Measurements from ENCODE around the gene TTC21B.
"Not testable (repeated sequence)": the region's sequence is repeated elsewhere in the genome, so short reads cannot be mapped to it uniquely, and the experiment has no call there.

Gene TTC21B

DNA sequence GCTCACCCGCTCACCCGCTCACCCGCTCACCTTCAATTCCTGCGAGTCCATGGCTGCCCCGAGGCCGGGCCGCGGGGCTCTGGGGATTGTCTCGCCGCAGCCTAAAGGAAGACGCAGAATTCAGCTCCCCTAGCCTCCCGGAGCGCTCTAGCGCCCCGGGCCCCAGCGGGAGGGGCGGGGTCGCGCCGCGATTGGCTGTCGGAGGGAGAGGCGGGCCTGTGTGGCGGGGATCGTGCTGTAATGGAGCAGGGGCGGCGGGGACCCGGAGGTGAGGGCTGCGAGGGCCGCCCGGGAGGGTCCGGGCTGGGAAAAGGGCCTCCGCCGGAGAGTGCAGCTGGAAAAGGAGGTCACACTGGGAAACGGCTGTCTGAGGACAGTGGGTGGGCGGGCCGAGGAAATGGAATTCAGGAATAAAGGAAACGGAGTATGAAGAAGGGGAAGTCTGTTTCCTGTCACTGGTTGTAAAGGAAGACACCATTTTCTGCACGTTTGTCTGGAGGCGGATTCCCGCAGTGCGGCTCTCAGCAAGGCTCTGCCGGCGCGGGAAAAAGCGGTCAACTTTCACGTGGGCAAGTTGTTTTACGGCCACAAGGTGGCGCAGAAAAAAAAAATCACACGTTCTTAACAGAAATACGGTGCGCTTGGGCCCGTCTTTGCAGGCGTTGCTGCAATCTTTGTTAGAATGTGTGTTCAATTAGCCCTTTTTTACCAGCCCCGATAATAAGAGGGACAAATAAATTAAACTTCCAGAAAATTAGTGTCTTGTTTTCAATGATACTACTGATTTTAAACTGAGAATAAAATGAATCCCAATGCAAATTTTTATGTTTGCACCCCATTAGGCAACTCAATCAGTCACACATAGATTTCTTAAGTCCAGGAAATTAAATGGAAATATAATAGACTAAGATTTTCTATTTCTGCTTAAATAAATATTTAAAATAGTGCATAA is at the start of gene TTC21B:
Gene TTC21B, minus strand, starts transcription at position 122 of the 952 bp plus-strand sequence. Its CDS starts 71 bp downstream, at position 51.
- DNase-seq (ENCODE audit: low read depth): peak; percentile 89

DNA sequence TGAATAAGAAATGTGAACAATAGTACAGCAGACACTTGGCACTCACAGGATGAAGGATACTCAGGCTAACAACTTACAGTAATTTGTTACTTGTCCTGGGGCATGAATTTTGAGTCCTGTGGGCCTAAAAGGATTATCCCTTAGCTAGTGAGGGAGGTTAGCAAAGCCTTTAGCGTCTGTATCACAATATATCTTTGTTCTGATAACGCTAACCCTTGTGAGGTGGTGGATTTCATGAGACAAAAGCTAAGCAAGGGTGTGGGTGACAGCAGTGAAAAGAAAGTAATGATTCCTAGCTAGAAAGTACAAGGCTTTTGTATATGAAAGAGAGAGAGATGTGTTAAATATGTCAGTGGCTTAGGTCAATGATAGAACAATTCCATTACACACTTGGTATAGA is 46.8 kb upstream of the TTC21B start:
- DNase-seq (ENCODE audit: low read depth): no peak

GRCh38 chr2:165990846-165991245 is 37.3 kb upstream of the TTC21B start:
- DNase-seq (ENCODE audit: low read depth): no peak

DNA sequence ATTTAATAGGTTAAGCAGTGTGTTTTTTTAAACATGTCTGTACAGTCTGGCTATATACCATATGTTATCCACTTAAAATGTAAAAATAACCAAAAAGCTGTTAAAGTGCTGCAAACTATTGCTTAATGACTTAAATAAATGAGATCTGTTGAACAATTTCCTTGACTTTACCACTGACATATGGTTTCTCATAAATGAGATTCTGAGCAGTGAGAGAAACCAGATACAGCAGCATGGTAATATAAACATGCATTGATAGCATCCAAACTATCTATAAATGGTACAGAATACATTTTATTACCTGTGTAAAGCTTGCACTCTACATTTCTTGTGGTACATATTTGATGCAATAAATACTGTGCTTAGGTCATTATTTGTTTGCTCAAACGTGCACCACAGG is 36.3 kb upstream of the TTC21B start:
- no peak for DNase-seq (ENCODE audit: low read depth)

GRCh38 chr2:165985120-165985519 is 31.5 kb upstream of the TTC21B start:
- no peak for DNase-seq (ENCODE audit: low read depth)

DNA sequence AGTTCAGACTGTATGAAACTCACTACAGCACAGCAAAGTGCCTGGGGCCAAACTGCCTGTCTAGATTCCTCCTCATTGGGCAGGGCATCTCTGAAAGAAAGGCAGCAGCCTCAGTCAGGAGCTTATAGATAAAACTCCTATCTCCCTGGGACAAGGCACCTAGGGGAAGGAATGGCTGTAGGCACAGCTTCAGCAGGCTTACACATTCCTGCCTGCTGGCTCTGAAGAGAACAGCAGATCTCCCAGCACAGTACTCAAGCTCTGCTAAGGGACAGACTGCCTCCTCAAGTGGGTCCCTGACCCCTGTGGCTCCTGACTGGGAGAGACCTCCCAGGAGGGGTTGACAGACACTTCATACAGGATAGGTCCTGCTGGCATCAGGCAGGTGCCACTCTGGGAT is 18.6 kb upstream of the TTC21B start:
- not testable (repeated sequence) for DNase-seq (ENCODE audit: low read depth)

DNA sequence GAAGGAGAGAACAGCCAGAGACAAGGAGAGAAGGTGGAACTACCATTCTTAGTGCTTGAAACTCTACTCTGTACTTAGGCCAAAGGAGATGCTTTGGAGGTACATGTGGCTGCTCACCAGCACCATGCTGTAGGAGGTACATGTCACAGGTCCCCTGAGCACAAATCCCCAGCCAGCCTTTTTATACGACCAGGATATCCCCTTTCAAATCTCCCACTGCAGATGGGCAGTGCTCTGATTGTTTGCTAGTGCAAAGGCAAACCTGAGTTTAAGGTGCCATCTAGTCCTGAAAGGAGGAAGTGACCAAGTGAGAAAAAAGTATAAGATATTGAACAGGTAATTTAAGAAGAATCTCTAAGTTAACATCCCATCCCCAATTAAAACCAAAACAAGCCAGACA is 17.1 kb upstream of the TTC21B start:
- DNase-seq (ENCODE audit: low read depth): no peak

GRCh38 chr2:165969227-165969626 is 15.7 kb upstream of the TTC21B start:
- DNase-seq (ENCODE audit: low read depth): no peak

DNA sequence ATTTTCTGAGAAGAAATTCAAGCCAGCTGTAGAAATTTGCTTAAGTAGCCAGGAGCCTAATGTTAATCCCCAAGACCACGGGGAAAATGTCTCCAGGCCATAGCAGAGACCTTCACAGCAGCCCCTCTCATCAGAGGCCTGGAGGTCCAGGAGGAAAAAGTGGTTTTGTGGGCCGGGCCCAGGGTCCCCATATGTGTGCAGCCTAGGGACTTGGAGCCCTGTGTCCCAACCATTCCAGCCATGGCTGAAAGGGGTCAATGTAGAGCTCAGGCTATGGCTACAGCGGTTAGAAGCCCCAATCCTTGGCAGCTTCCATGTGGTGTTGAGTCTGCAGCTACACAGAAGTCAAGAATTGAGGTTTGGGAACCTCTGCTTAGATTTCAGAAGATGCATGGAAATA is 14.2 kb upstream of the TTC21B start:
- DNase-seq (ENCODE audit: low read depth): no peak

DNA sequence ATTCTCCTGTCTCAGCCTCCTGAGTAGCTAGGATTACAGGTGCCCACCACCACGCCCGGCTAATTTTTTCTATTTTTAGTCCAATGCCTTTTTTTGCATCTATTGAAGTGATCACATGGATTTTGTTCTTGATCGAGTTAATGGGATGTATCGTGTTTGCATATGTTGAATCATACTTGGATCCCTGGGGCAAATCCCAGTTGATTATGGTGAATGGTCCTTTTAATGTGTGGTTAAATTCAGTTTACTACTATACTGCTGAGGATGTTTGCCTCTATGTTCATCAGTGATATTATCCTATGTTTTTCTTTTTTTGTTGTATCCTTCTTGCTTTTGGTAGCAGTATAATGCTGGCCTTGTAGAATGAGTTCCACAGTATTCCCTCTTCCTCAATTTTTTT is 8.2 kb upstream of the TTC21B start:
- DNase-seq (ENCODE audit: low read depth): no peak

DNA sequence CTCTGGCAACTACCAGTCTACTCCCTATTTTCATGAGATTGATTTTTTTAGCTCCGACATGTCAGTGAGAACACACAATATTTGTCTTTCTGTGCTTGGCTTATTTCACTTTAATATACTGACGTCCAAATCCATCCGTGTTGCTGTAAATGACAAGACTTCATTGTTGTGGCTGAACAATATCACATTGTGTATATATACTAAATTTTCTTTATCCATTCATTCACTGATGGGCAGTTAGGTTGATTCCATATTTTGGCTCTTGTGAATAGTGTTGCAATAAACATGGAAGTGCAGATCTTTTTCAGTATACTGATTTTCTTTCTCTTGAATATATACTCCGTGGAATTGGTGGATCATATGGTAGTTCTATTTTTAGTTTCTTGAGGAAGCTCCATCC is 5.8 kb upstream of the TTC21B start:
- DNase-seq (ENCODE audit: low read depth): no peak

- DNase-seq (ENCODE audit: low read depth): no peak
Measured at GRCh38 chr2:165958313-165958960, 4.9 kb upstream of the TTC21B start.

- no peak for DNase-seq (ENCODE audit: low read depth)
Measured at GRCh38 chr2:165957030-165957675, 3.6 kb upstream of the TTC21B start.

- DNase-seq (ENCODE audit: low read depth): no peak
Measured at GRCh38 chr2:165953306-165953654, 296 bp downstream of the TTC21B start.

DNA sequence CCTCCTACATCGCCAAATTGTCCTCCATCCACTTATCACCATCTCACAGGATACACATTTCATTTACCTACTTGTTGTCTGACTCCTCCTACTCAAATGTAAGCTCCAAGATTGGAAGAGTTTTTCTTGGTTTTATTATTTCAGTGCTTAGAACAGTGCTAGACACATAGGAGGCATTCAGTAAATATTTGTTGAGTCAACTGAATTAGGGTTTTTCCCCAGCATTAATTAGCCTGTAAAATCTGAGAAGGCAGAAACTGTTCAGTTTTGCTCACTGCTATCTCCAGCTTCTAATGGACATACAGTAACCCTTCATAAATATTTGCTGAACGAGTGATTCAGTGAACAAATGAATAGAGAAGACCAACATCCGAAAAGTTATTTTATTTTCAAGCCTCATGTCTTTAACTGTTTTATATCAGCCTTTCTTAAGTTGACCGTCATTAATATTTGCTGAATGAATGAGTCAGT is 800 bp downstream of the TTC21B start:
- no peak for DNase-seq (ENCODE audit: low read depth)

GRCh38 chr2:165952085-165952484 is 1.5 kb downstream of the TTC21B start:
- no peak for DNase-seq (ENCODE audit: low read depth)

GRCh38 chr2:165950438-165950837 is 3.1 kb downstream of the TTC21B start:
- DNase-seq (ENCODE audit: low read depth): no peak

DNA sequence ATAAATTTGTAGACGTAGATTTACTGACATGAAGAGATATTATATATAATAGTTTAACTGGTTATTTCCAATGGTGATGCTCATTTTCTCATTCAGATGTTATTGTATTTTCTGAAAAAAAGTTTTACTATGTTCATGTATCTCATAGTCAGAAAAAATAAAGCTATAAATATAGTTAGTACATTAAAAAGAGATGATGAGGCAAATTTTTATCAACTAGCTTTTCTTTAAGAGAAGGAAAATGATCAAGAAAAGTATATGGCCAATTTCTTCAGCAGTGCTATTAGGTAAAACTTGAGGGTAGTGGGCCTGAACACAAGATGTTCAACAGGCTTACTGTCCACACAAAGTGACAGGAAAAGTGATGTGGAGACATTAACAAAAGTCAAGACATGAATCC is 11.7 kb downstream of the TTC21B start:
- no peak for DNase-seq (ENCODE audit: low read depth)

DNA sequence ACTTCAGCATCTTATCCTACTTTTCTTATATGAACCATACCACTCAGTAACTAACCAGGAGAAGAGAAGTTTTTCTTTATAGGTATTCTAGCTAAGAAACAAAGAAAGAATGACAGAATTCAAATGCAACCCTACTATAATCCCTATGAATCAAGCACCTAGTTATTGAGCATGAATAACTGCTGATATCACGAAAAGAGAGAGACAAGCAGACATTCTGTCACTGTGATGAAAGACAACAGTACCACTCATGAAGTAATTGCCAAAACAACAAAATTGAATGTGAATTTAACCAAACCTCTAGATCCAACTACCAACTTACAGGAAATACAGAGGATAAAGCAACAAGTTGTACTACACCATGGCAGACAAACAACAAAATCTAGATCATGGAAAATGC is 15.3 kb downstream of the TTC21B start:
- DNase-seq (ENCODE audit: low read depth): no peak

DNA sequence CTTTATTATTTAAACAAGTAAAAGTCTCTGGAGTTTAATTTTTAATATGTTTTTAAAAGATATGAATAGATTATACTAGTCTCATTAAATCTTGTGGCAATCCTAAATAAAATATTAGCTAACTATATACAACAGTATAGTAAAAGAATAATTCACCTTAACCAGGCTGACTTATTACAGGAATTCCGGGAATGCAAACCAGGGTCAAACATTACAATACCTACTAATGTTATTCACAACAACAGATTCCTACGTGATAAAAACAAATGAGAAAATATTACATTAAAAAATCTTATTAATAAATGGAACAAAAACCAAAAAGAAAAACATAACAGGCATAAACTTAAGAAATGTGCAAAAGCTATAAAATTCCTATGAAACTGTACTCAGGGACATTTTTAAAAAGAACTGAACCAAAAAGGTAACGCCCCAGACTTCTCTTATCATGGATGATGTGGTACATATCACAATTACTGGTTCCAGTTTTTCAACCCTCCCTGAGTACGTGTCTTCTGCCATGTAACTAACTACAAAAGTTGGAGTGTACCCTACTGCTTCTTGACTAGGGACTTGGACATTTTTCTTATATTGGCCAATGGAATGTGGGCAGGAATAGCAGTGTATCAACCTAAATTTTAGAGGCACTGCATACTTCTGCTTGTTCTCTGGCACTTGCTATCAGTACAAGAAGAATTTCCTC is 20.2 kb downstream of the TTC21B start:
- DNase-seq (ENCODE audit: low read depth): no peak

GRCh38 chr2:165927774-165928173 is 25.8 kb downstream of the TTC21B start:
- no peak for DNase-seq (ENCODE audit: low read depth)

DNA sequence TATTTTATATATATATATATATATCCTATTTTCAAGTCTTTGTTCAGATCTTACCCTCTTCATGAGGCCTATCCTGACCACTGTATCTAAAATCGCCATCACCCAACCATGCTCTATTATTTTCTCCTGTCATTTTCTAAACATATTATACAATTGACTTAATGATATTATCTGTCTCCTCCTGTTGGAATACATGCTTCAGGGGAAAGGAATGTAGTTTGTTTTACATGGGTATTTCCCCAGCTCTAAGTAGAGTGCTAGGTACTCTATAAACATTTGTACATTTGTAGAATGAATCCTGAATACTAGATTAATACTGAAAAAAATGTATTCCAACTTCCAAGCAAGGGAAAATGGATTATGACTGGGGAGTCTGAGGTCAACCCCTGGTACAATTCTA is 26.2 kb downstream of the TTC21B start:
- DNase-seq (ENCODE audit: low read depth): no peak
